HL-60/S4 (cell line): ENCODE measurements around the gene ARHGAP4.

Experiments used
- in situ Hi-C: fragments of 300-500 bp; cut with MboI; formaldehyde crosslinking; loops from 2 replicates; pipeline ENCODE4 v1.14.3; 2022; ENCODE audit warnings: low sequenced_read_pairs

The ARHGAP4 gene

GRCh38 chrX:153928846-153929245, 2.8 kb upstream of the ARHGAP4 start:
- in situ Hi-C loops = no loop called here

DNA sequence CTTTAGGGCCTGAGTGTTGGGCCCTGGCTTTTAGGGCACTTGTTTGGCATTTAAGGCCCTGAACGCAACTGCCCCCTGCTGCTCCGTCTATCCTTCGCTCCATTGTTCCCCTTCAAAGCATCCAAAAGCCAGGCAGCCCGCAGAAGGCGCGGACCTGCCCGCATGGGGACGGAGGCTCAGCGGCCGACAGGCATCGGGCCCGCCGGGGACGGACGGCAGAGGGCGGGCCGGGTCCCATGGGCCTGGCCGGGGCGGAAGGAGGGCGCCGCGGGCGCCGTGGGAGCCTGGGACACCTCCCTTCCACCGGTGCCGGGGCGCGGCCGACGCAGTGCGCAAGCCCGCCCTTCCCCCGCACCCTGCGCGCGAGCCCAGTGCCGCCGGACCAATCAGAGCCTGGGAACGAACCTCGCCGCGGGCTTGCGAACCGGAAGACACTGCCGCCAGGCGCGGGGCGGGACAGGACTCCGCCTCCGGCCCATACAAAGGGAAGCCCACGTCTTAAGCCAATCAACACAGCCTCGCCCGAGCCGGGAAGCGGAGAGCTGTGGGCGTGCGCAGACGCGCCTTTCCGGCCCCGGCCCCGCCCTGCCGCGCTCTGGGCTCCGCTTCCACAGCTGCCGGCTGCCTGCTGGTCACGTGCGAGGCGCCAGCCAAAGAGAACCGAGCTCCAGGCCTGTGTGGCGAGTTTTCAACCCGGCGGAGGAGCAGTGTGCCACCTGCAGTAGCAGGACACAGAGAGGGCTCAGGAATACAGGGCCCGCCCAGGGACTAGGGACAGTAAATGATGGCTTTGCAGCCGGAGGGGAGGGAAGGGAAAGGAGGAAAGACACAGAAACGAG, 2.1 kb upstream of the ARHGAP4 start:
- in situ Hi-C loops = no loop called here

- in situ Hi-C loops = no loop called here
Measured at GRCh38 chrX:153927672-153927921, 1.5 kb upstream of the ARHGAP4 start.

DNA sequence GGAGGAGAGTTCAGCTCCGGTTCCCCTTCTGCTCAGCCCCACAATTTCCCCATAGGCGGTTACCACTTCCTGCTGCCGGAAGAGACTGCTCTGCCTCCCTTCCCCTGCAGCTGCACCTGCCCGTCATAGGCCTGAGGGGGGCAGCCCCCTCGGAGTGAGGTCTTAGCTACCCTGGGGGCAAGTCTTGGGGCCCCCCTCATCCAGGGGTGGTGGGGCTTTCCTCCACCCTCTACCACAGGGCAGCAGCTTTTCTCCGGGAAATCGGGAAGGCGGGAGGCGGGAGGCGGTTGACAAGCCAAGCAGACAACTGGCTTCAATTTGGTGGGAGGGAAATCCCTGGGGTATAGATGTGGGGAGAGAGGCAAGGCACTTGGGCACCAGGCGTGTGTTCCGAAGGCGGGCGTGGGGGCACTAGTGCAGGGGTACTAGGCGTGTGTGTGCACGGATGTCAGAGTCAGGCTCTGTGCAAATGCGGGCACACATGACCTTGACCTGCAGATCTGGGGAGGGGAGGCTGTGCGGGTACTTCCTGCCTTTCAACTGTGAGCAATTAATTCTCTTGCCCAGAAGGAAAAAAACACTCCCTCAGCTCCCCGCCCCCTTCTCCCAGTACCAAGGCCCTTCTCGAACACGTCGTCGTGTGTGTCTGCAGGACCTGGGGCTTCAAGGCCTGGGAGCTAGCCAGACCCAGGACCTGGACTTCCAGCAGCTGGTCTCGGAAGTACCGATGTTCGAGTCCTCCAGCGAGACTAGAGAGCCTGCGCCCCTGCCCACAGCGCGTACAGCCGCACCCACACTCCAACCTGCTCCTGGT, 1.0 kb upstream of the ARHGAP4 start:
- in situ Hi-C loops = no loop called here

- in situ Hi-C loops = no loop called here
Measured at GRCh38 chrX:153926552-153926857, 441 bp upstream of the ARHGAP4 start.

GRCh38 chrX:153925387-153925738, 701 bp downstream of the ARHGAP4 start:
- in situ Hi-C loops = no loop called here

DNA sequence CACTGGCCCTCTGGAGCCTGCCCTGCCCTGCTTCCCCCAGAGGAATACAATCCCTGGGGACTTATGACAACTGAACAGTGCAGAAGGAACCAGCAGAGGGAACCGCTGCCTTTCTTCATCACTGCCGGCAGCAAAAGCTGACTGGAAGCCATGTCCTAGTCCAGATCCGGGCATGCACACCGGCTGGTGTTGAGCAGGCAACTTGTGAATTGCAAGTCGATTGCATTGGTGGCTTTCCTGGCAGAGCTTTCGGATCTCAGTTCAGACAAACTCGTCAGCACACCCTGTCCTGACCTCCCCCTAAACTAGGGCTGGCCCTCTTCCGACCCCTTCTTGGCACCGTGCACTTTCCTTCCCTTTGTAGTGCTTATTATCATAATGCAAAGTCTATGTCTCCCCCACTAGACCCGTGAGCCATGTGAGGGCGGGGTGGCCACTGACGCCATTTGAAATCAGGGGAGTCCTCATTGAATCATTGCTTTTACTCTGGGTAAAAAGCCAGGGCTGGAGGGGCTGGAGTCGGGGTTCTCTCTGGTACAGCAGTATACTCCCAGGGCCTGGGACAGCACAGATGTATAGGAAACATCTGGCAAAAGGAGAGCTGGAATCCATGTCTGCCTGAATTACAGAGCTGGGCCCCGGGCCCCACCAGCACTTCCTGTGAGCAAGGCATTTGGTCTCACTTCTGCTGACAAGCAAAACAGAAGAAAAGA, 1.8 kb downstream of the ARHGAP4 start:
- in situ Hi-C loops = no loop called here

GRCh38 chrX:153922932-153923857, 2.9 kb downstream of the ARHGAP4 start:
- in situ Hi-C loops = no loop called here

GRCh38 chrX:153921511-153922446, 4.3 kb downstream of the ARHGAP4 start:
- in situ Hi-C loops = no loop called here

DNA sequence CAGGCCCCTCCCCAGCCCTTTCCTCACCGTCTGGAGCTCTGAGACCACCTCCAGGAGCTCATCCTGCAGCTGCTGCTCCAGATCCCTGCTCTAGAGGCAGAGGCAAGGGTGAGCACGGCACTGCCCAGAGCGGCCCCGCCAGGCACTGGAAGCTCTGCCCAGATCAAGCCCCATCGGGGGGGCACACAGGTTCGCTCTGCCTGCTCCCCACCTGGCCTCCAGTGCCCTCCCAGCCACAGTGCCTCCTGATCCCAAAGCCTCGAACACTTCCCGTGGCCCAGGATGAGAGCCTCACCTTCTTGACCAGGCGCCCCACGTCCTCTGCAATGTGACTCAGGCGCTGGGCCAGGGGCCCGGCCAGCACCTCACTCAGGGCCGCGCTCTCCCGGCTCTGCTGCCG, 5.0 kb downstream of the ARHGAP4 start:
- in situ Hi-C loops = no loop called here

- in situ Hi-C loops = no loop called here
Measured at GRCh38 chrX:153920546-153920945, 5.5 kb downstream of the ARHGAP4 start.

GRCh38 chrX:153919281-153919680, 6.8 kb downstream of the ARHGAP4 start:
- in situ Hi-C loops = no loop called here

- in situ Hi-C loops = no loop called here
Measured at GRCh38 chrX:153917869-153918268, 8.2 kb downstream of the ARHGAP4 start.

DNA sequence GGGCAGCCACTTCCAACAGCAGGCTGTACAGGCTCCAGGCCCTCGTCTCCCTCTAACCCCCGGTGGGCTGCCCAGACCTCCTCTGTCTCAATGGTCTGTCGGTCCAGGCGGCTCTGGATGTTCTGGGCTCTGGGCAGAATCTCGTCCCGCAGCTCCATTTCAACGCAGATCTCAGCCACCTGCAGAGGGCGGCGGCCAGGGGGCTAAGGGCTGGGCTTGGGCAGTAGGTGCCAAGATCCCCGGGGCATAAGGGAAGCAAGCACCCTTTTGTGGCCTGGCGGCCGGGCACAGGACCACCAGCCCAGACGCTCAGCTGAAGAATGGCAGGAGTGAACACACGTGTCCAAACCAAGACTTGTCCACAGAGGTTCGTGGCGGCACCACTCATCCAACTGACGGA, 12.4 kb downstream of the ARHGAP4 start:
- in situ Hi-C loops = no loop called here

- in situ Hi-C loops = no loop called here
Measured at GRCh38 chrX:153913211-153913610, 12.9 kb downstream of the ARHGAP4 start.

DNA sequence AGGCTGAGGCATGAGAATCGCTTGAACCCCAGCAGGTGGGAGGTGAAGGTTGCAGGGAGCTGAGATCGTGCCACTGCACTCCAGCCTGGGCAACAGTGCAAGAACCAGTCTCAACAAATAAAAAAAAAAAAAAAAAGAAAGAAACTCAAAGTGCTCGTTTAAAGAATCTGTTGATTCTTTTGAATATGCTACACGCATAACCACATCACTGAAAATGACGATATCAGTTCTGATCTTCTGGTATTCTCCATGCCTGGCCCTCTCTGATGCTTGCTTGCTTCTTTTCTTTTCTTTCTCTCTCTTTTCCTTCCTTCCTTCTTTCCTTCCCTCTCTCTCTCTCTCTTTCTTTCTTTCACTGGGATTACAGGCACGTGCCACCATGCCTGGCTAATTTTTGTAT, 14.3 kb downstream of the ARHGAP4 start:
- in situ Hi-C loops = no loop called here

GRCh38 chrX:153910446-153910845, 15.6 kb downstream of the ARHGAP4 start:
- in situ Hi-C loops = no loop called here

DNA sequence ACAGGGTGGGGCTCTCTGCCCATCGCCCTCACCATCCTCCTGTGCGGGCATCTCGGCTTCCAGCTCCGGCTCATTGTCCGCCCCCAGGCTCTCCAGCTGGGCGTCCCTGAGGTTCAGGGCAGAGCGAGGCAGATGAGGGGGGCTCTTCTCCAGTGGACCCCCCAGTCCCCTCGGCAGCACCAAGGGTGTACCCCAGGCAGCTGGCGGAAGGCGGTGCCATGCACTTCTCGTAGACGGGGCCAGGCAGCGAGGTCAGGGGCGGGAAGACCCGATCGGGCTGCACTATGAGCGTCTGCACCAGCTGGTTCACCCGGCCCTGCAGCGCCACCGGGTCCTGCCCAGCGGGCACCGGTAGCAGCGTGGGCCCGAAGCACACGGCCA, 16.1 kb downstream of the ARHGAP4 start:
- in situ Hi-C loops = no loop called here

- in situ Hi-C loops = no loop called here
Measured at GRCh38 chrX:153909024-153909979, 16.8 kb downstream of the ARHGAP4 start.
